Measurements from ENCODE around the gene FANCB.
A peak's percentile ranks its signal among the peaks of the same experiment; 100 is the strongest.

The FANCB gene

DNA sequence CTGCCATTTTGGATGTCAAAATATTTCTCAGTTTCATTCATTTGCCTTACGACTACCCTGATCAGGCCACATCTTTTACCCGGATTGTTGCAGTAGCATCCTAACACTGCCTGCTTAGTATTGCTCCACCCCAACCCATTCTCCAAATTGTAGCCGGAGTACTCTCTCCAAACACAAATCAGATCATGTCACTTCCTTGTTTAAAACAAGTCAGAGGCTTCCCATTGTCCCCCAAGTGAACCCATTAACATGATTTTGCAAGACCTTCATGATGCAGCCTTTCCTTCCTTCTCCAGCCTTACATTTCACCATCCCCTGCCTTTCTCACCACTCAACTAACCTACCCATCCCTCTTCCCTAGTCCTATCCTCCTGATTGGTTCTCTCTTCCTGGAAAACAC lies 53.1 kb downstream of the FANCB start:
- Histone ChIP-seq H3K9me3 (no peaks in the 10 kb centered on the region), H3K27me3 (ENCODE audit: low read depth) (no peaks in the 10 kb centered on the region), H3K4me3 (no peak overlapping the region), H3K4me1 (peaks cover 12% of the 10 kb centered on the region), H3K36me3 (replicated peaks) (no peaks in the 10 kb centered on the region)
- in situ Hi-C loops (cut with MboI; ENCODE audit: low sequenced_read_pairs): no loop called here
- DNase-seq (ENCODE audit: low spot score in 2 of 2): no peak

DNA sequence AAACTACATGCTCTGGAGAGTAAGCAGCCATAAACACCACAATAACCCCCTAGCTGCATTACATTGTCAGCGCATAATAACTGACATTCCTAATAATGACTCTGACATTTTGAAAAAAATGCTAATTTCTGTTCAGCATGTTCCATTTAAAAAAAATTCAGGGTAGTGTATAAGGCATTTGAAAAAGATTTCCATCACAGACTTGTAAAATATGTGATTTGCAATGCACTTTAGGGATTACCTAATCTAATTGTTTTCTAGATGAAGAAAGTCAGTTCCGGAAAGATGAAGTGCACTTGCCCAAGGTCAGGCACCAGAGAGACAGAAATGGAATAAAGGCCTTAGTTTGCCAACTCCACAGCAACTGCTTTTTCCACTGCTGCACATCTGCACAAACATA lies 55.3 kb downstream of the FANCB start:
- in situ Hi-C loops (cut with MboI; ENCODE audit: low sequenced_read_pairs): no loop called here
- H3K4me3 ChIP-seq: no peak overlapping the region
- peaks cover 12% of the 10 kb centered on the region for H3K4me1 ChIP-seq
- DNase-seq (ENCODE audit: low spot score in 2 of 2): peak in 1 of 2 experiments; percentile 64
- no peaks in the 10 kb centered on the region for H3K9me3 ChIP-seq
- H3K27me3 ChIP-seq (ENCODE audit: low read depth): no peaks in the 10 kb centered on the region
- H3K36me3 ChIP-seq (replicated peaks): no peaks in the 10 kb centered on the region

DNA sequence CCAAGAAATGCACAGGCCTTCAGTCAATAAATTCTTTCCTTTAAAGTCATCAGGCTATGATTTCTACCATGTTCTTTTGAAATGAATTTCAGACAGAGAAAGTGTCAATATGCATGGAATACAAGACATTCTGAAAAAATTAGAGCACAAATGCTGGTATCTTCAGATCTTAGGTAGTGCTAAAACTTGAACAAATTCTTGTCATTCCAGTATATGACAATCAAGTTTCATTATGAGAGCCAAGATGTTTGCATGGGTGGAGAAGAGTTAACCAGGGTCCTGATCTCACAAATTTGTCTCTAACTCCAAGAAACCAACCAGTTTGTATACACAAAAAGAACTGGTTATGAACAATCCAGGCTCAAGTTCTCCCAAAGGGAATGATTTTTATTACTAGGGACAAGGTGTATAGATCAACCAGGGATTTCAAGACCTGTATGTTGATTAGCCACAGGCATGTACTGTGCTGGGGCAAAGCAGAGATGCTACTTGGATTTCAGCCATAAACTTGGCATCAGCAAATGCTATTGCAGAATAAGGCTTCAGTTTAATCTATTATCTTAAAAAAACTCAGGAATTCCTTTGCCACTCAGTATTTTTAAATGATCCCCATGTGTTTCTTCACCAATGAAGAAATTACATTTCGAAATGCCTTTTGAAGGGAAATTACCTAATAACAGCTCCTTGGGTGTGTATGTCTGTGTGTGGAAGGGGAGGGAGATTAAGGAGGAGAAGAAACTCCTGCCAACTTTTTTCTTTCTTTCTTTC lies 69.7 kb downstream of the FANCB start:
- Histone ChIP-seq H3K36me3 (replicated peaks) (no peaks in the 10 kb centered on the region), H3K9me3 (no peaks in the 10 kb centered on the region), H3K4me1 (no peaks in the 10 kb centered on the region), H3K4me3 (no peak overlapping the region), H3K27me3 (ENCODE audit: low read depth) (no peaks in the 10 kb centered on the region)
- DNase-seq (ENCODE audit: low spot score in 2 of 2): no peak
- in situ Hi-C loops (cut with MboI; ENCODE audit: low sequenced_read_pairs): no loop called here

DNA sequence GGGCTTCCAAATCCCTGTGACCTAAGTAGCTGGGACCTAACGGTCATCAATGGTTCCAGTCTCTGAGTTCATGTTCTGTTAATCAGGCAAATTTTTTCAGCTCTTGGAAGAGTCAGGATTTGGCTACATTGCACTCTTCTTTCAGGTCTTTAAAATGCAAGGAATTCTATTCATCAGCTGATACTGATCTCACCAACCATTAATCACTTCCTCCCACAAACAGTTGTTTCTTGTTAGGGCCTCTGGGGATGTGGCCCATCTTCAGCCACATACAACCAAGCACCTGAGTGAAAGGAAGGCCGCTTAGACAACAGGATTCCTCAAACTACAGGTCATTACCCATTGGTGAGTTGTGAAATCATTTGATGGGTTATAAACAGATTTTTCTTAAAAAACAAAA lies 71.7 kb downstream of the FANCB start:
- Histone ChIP-seq H3K4me3 (no peak overlapping the region), H3K36me3 (replicated peaks) (no peaks in the 10 kb centered on the region), H3K4me1 (peaks cover 5% of the 10 kb centered on the region), H3K9me3 (no peaks in the 10 kb centered on the region), H3K27me3 (ENCODE audit: low read depth) (no peaks in the 10 kb centered on the region)
- no peak for DNase-seq (ENCODE audit: low spot score in 2 of 2)
- in situ Hi-C loops (cut with MboI; ENCODE audit: low sequenced_read_pairs): no loop called here

DNA sequence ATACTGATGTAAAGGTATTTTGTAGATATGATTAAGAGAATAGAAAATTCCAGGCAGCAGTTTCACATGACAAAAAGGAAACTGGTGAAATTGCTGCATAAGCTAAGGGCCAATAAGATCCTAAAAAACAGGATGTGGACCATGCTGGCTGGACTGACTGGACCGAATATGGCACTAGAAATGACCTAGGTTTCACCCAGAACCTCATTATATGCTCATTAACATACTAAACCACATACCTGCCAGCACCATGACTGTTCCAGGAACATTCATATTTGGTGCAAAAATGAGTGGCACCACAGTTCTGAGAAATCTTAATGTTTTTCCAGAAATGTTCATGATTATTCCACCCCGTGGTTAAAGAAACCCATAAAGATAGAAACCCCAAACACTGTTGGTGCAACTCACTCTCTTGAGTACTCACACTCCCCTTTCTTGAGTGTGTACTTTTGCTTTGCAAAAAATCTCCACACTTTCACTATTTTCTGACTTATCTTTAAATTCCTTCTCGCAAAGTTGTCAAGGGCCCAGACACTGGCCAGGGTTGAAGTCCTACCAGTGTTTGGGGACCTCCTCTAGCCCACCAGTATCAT lies 74.0 kb downstream of the FANCB start:
- H3K4me1 ChIP-seq: peaks cover 5% of the 10 kb centered on the region
- DNase-seq (ENCODE audit: low spot score in 2 of 2): no peak
- no peaks in the 10 kb centered on the region for H3K27me3 ChIP-seq (ENCODE audit: low read depth)
- H3K4me3 ChIP-seq: no peak overlapping the region
- in situ Hi-C loops (cut with MboI; ENCODE audit: low sequenced_read_pairs): no loop called here
- no peaks in the 10 kb centered on the region for H3K9me3 ChIP-seq
- no peaks in the 10 kb centered on the region for H3K36me3 ChIP-seq (replicated peaks)

Data from HAP-1 (cell line).